TTC549 (cell line): Measurements from ENCODE around the gene SPATA31A5.
"Not testable (repeated sequence)": the region's sequence is repeated elsewhere in the genome, so short reads cannot be mapped to it uniquely, and the experiment has no call there.

Experiments used
- FAIRE-seq: peaks from 2 replicates; lab custom pipeline; 2012; peaks lifted over from hg19 to GRCh38; lab: Jason Lieb, UNC

The SPATA31A5 gene

GRCh38 chr9:60914107-60914506 lies at the start of gene SPATA31A5:
SPATA31A5 (plus strand) TSS chr9:60914407; CDS start chr9:60914436, 29 bp downstream.
- not testable (repeated sequence) for FAIRE-seq

- FAIRE-seq, result not testable (repeated sequence)
Observed at GRCh38 chr9:60962990-60963350, 48.8 kb downstream of the SPATA31A5 start.

GRCh38 chr9:60966382-60966781 lies 52.2 kb downstream of the SPATA31A5 start:
- not testable (repeated sequence) for FAIRE-seq
